Natural killer cell (primary cell): ENCODE results near the gene FGD6. TPM values are rescaled to one million over a fixed set of nuclear protein-coding genes. Genes with fewer than 3 reads are reported as not detected.

Source experiments
- ATAC-seq, 3 donors: fragments of 150-1000 bp in 2 of 3; fragments of 200-7000 bp in 1 of 3; cut with Tn5 transposase; 1 replicate in 1 of 3; 2 replicates in 2 of 3; pipeline ENCODE4 v1.10.0; 2021; ENCODE audit warnings: mild to moderate bottlenecking in 2 of 3, moderate library complexity in 2 of 3
- DNase-seq, 2 donors: peaks; one replicate each; pipeline versions ENCODE4 v3.0.0 to v3.0.0-alpha.2; 2013 to 2021; ENCODE audit warnings: mixed read lengths in 1 of 2
- H3K27ac ChIP-seq: one replicate; pipeline ENCODE4 v1.5.1; 2013; ENCODE audit warnings: mild to moderate bottlenecking, low read length
- H3K27me3 ChIP-seq: one replicate; pipeline ENCODE4 v1.6.1; 2013; ENCODE audit warnings: low read length; ENCODE audit not compliant: control insufficient read depth, insufficient read depth
- H3K36me3 ChIP-seq: one replicate; pipeline ENCODE4 v1.6.1; 2013; ENCODE audit warnings: low read length; ENCODE audit not compliant: control insufficient read depth, insufficient read depth
- H3K4me1 ChIP-seq: one replicate; pipeline ENCODE4 v1.6.1; 2013; ENCODE audit warnings: low read length; ENCODE audit not compliant: control insufficient read depth, insufficient read depth
- H3K4me3 ChIP-seq: one replicate; pipeline ENCODE4 v1.5.1; 2013; ENCODE audit warnings: low read length
- H3K9me3 ChIP-seq: one replicate; pipeline ENCODE4 v1.6.1; 2013; ENCODE audit warnings: low read length; ENCODE audit not compliant: control insufficient read depth, insufficient read depth
- H3K27ac Mint-ChIP-seq, 2 donors: one replicate each; pipeline ENCODE4 v1.8.0; 2022; ENCODE audit warnings: mild to moderate bottlenecking in 2 of 2, mixed read lengths in 2 of 2, moderate library complexity in 1 of 2
- H3K27me3 Mint-ChIP-seq, 2 donors: one replicate each; pipeline ENCODE4 v1.8.0; 2022; ENCODE audit warnings: low read depth in 2 of 2, mixed read lengths in 2 of 2
- H3K36me3 Mint-ChIP-seq: one replicate; pipeline ENCODE4 v1.8.0; 2022; ENCODE audit warnings: mixed read lengths
- H3K4me1 Mint-ChIP-seq, 2 donors: one replicate each; pipeline ENCODE4 v1.8.0; 2022; ENCODE audit warnings: mixed read lengths in 2 of 2
- H3K4me3 Mint-ChIP-seq: one replicate; pipeline ENCODE4 v1.8.0; 2022; ENCODE audit warnings: mild to moderate bottlenecking, moderate library complexity, mixed read lengths
- H3K9me3 Mint-ChIP-seq, 2 donors: one replicate each; pipeline ENCODE4 v1.8.0; 2022; ENCODE audit warnings: mixed read lengths in 2 of 2
- WGBS: methylation state at CpG from one replicate; pipeline ENCODE4 v1.1.7; 2013; ENCODE audit warnings: missing lambda C conversion rate; ENCODE audit not compliant: insufficient coverage; 5-methylcytosine and 5-hydroxymethylcytosine counted together
- intact Hi-C: fragments of 100-400 bp; cut with micrococcal nuclease; formaldehyde crosslinking; loops from one replicate; pipeline ENCODE4 v1.14.2; 2022
- total RNA-seq, 4 donors: library from RNA; stranded (reverse); fragments of 120-200 nt in 1 of 4; gene quantifications; one replicate each; pipeline versions ENCODE4 v1.2.3 to v1.2.4, GENCODE V29; 2013 to 2022
- TF ChIP-seq, protein P1 (sequence below): fragments of 200-600 bp; IDR thresholded peaks from one replicate; pipeline ENCODE4 v1.8.0; 2022; ENCODE audit warnings: antibody characterized with exemption

Gene FGD6
- total RNA-seq, 3 donors from 2014 or later (not counting 1 experiment from before 2014, with no cell fraction given): 1.5 to 1.9 (median 1.9) TPM

DNA sequence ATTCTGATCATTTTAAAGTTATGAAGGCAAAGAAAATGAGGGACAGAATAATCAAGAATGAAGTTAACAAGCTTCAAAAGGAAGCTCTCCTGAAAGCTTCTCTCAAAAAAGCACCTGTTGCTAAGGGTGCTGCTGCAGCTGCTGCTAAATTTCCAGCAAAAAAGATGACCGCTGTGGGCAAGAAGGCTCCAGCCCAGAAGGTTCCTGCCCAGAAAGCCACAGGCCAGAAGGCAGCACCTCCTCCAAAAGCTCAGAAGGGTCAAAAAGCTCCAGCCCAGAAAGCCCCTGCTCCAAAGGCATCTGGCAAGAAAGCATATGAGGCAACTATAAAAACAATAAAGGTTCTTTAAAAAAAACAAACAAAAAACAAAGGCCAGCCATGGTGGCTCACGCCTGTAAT, 91.2 kb downstream of the FGD6 start:
- intact Hi-C loops: no loop called here
- Mint-ChIP-seq H3K4me1 (no peaks in the 10 kb centered on the region), H3K36me3 (no peaks in the 10 kb centered on the region), H3K4me3 (no peak overlapping the region), H3K9me3 (no peaks in the 10 kb centered on the region), H3K27ac (no peak overlapping the region), H3K27me3 (peaks cover 0 to 2% of the 10 kb centered on the region in 2 donors)
- Histone ChIP-seq H3K4me1 (no peaks in the 10 kb centered on the region), H3K27me3 (no peaks in the 10 kb centered on the region), H3K4me3 (no peak overlapping the region), H3K9me3 (no peaks in the 10 kb centered on the region), H3K36me3 (no peaks in the 10 kb centered on the region), H3K27ac (no peak overlapping the region)
- TF ChIP-seq, protein P1, sequence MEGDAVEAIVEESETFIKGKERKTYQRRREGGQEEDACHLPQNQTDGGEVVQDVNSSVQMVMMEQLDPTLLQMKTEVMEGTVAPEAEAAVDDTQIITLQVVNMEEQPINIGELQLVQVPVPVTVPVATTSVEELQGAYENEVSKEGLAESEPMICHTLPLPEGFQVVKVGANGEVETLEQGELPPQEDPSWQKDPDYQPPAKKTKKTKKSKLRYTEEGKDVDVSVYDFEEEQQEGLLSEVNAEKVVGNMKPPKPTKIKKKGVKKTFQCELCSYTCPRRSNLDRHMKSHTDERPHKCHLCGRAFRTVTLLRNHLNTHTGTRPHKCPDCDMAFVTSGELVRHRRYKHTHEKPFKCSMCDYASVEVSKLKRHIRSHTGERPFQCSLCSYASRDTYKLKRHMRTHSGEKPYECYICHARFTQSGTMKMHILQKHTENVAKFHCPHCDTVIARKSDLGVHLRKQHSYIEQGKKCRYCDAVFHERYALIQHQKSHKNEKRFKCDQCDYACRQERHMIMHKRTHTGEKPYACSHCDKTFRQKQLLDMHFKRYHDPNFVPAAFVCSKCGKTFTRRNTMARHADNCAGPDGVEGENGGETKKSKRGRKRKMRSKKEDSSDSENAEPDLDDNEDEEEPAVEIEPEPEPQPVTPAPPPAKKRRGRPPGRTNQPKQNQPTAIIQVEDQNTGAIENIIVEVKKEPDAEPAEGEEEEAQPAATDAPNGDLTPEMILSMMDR: no peak
- 90% methylated on average over 2 of the region's 2 CpGs for WGBS
- DNase-seq: no peak
- ATAC-seq: no peak

DNA sequence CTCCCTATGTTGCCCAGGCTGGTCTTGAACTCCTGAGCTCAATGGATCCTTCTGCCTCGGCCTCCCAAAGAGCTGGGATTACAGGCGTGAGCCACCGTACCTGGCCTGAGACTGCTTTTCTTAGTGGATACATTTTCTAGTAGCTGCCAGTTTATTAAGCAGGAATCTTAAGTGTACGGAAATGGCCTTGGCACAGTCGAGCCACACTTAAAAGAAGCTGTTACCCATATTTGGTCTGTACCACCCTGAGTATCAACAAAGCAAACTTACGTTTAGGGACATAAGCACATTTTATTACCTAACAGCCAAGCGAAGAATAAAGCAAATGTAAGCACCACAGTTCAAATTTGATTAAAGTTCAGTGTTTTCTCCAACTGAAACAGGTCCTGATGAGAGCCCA, 93.2 kb downstream of the FGD6 start:
- ATAC-seq (no peak), DNase-seq (no peak)
- Histone ChIP-seq H3K27me3 (no peaks in the 10 kb centered on the region), H3K9me3 (no peaks in the 10 kb centered on the region), H3K36me3 (no peaks in the 10 kb centered on the region), H3K4me1 (no peaks in the 10 kb centered on the region), H3K27ac (no peak overlapping the region), H3K4me3 (no peak overlapping the region)
- intact Hi-C loops: no loop called here
- Mint-ChIP-seq H3K4me1 (no peaks in the 10 kb centered on the region), H3K27ac (no peak overlapping the region), H3K27me3 (peaks cover 0 to 2% of the 10 kb centered on the region in 2 donors), H3K36me3 (no peaks in the 10 kb centered on the region), H3K9me3 (no peaks in the 10 kb centered on the region), H3K4me3 (no peak overlapping the region)
- TF ChIP-seq, protein P1: no peak
- WGBS: 86% methylated on average over 7 of the region's 7 CpGs

DNA sequence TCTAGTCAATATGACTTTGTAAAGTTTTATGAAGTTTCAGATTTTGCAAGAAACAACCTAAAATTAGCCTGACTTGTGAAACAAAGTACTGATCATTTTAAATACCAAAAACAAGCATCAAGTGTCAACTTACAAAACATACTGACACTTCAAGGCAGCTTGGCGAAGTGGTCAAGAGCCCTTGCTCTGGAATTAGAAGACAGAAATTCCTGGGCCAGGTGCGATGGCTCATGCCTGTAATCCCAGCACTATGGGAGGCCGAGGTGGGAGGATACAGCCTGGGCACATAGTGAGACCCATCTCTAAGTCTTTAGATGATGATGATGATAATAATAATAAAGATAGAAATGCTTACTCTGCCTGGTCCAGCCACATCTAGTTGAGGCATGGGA, 98.5 kb downstream of the FGD6 start:
- no peaks in the 10 kb centered on the region for H3K36me3 ChIP-seq
- H3K4me1 ChIP-seq: no peaks in the 10 kb centered on the region
- H3K4me1 Mint-ChIP-seq: no peaks in the 10 kb centered on the region
- no peaks in the 10 kb centered on the region for H3K27me3 Mint-ChIP-seq
- no peaks in the 10 kb centered on the region for H3K9me3 ChIP-seq
- 90% methylated on average over 3 of the region's 3 CpGs for WGBS
- no peaks in the 10 kb centered on the region for H3K36me3 Mint-ChIP-seq
- TF ChIP-seq, protein P1: no peak
- H3K27ac Mint-ChIP-seq: no peak overlapping the region
- H3K4me3 Mint-ChIP-seq: no peak overlapping the region
- H3K4me3 ChIP-seq: no peak overlapping the region
- H3K9me3 Mint-ChIP-seq: no peaks in the 10 kb centered on the region
- DNase-seq (no peak), ATAC-seq (no peak)
- no peak overlapping the region for H3K27ac ChIP-seq
- intact Hi-C loops: no loop called here
- H3K27me3 ChIP-seq: no peaks in the 10 kb centered on the region

DNA sequence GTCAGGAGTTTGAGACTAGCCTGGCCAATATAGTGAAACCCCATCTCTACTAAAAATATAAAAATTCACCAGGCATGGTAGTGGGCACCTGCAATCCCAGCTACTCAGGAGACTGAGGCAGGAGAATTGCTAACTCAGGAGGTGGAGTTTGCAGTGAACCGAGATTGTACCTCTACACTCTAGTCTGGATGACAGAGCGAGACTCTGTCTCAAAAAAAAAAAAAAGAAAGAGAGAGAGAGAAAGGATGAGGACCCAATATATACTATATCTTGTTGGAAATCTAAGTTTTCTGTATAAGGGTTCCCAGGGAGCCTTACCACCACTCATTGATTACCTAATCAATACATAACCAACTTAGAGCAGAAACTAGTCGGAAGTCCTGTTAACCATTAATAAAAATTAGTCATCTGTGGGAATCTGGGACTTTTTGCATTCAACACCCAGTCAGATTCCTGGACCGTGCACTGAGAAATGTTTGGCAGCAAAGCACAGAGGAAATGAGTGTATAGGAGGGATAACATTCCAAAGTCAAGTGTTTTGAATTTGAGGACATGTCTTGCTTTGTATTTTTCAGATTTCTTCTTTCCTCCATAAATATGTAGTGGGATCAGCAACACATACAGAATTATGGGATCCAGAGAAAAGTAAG, 99.0 kb downstream of the FGD6 start:
- Mint-ChIP-seq H3K4me3 (no peak overlapping the region), H3K36me3 (no peaks in the 10 kb centered on the region), H3K4me1 (no peaks in the 10 kb centered on the region), H3K9me3 (no peaks in the 10 kb centered on the region), H3K27me3 (no peaks in the 10 kb centered on the region), H3K27ac (no peak overlapping the region)
- 94% methylated on average over 2 of the region's 4 CpGs for WGBS
- no peak overlapping the region for H3K27ac ChIP-seq
- intact Hi-C loops: no loop called here
- TF ChIP-seq, protein P1: no peak
- H3K27me3 ChIP-seq: no peaks in the 10 kb centered on the region
- ATAC-seq: no peak
- H3K4me3 ChIP-seq: no peak overlapping the region
- DNase-seq: no peak
- no peaks in the 10 kb centered on the region for H3K4me1 ChIP-seq
- no peaks in the 10 kb centered on the region for H3K36me3 ChIP-seq
- no peaks in the 10 kb centered on the region for H3K9me3 ChIP-seq
